ENCODE results near the gene PGLYRP4.

Gene PGLYRP4

DNA sequence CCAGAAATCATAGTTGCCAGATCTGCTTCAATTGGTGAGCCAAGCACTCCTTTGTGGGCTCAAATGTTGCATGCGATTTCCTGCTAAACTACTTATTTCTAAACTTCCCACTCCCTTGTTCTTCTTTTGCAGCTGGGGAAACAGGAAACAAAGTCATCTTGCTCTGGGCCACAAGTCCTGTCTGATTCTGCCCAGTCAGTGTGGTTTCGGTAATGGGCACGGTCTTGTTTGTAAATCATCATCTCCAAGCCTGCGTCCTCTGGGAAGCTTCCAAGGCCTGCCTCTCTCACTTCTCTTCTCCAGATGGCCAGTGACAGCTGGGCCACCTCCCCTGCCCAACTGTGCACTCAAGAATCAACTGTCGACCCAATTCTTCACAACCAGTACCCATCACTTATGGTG is 37.9 kb upstream of the PGLYRP4 start:
- DNase-seq, result peak; percentile 76 to 77
- Histone ChIP-seq H3K27ac (no peak overlapping the region), H3K36me3 (no peaks in the 10 kb centered on the region), H3K9me3 (peaks cover 0 to 14% (median 3%) of the 10 kb centered on the region in 3 donors), H3K4me1 (no peaks in the 10 kb centered on the region), H3K4me3 (no peak overlapping the region), H3K27me3 (peaks cover 0 to 8% of the 10 kb centered on the region in 2 donors)
- TF ChIP-seq, protein P1, sequence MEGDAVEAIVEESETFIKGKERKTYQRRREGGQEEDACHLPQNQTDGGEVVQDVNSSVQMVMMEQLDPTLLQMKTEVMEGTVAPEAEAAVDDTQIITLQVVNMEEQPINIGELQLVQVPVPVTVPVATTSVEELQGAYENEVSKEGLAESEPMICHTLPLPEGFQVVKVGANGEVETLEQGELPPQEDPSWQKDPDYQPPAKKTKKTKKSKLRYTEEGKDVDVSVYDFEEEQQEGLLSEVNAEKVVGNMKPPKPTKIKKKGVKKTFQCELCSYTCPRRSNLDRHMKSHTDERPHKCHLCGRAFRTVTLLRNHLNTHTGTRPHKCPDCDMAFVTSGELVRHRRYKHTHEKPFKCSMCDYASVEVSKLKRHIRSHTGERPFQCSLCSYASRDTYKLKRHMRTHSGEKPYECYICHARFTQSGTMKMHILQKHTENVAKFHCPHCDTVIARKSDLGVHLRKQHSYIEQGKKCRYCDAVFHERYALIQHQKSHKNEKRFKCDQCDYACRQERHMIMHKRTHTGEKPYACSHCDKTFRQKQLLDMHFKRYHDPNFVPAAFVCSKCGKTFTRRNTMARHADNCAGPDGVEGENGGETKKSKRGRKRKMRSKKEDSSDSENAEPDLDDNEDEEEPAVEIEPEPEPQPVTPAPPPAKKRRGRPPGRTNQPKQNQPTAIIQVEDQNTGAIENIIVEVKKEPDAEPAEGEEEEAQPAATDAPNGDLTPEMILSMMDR (IDR thresholded peaks at IDR 0.05), result no peak
- intact Hi-C loops (cut with DNase I; ENCODE audit: low total_unique reads), result no loop called here

DNA sequence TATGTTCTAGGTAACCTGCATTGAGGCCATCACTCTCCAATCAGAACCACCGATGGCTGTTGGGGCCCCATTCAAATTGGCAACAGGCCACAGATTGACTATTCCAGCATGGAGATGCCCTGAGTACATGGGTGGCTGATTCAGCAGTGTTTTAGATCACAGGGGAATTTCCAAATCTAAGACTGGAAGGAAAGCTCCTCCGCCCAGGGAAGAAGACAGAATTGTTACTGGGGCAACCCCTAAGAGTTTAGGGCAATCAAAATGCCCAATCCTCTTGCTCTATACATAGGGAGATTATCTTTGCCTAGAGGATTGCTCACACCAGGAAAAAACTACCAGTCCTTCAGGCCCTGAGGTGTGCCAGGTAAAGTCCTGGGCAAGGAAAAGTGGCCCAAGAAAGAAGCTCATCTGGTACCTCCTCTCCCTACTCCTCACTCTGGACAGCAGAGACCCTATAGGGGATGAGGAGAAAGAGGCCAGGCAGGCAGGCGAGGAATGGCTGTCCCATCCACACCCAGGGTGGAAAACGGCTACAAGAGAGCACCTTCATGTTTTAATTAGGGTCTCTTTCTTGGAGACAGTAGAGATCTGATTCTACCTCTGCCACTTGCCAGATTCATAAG is 36.4 kb upstream of the PGLYRP4 start:
- Histone ChIP-seq H3K4me3 (no peak overlapping the region), H3K27me3 (no peaks in the 10 kb centered on the region), H3K4me1 (no peaks in the 10 kb centered on the region), H3K27ac (no peak overlapping the region), H3K9me3 (peaks cover 0 to 14% (median 7%) of the 10 kb centered on the region in 3 donors), H3K36me3 (no peaks in the 10 kb centered on the region)
- DNase-seq, result peak in 1 of 2 donors; percentile 28
- intact Hi-C loops (cut with DNase I; ENCODE audit: low total_unique reads), result no loop called here
- TF ChIP-seq, protein P1 (IDR thresholded peaks at IDR 0.05), result no peak

DNA sequence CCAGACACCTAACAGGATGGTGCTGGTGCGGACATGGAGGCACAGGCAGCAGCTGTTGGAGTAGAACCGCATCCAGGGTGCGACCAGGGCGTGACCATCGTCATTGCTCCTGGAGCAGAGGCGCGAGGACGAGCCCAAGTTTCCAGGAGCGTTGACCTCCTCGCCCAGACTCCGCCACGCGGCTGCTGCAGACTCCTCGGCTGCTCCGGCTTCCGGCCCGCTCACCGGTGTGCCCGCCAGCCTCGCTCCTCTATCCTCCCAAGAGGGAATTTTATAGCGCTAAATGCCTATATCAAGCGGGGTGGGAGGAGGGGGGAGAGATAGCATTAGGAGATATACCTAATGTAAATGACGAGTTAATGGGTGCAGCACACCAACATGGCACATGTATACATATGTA is 32.1 kb upstream of the PGLYRP4 start:
- Histone ChIP-seq H3K27ac (no peak overlapping the region), H3K9me3 (peaks cover 0 to 14% (median 12%) of the 10 kb centered on the region in 3 donors), H3K4me1 (no peaks in the 10 kb centered on the region), H3K4me3 (no peak overlapping the region), H3K27me3 (no peaks in the 10 kb centered on the region), H3K36me3 (no peaks in the 10 kb centered on the region)
- TF ChIP-seq, protein P1 (IDR thresholded peaks at IDR 0.05), result no peak
- intact Hi-C loops (cut with DNase I; ENCODE audit: low total_unique reads), result no loop called here
- peak in 1 of 2 donors; percentile 28 for DNase-seq

DNA sequence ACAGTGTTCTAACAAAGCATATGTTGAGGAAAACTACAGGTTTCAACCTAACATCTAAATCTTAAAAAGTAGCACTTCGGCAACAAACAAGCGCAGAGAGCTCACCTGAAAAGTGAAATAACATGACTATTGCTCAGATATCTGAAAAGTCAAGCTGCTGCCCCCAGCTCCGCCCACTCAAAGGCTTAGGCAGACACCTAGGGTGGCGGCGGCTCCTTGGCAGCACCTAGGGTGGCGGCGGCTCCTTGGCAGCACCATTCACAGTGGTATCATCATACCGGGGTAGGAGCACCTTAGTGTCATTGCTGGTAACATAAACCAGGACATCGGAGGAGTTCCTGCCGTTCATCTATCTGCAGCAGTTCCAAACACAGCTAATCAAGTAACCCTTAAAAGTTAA is 30.9 kb upstream of the PGLYRP4 start:
- Histone ChIP-seq H3K27me3 (no peaks in the 10 kb centered on the region), H3K4me3 (no peak overlapping the region), H3K27ac (no peak overlapping the region), H3K36me3 (no peaks in the 10 kb centered on the region), H3K4me1 (no peaks in the 10 kb centered on the region), H3K9me3 (peaks cover 0 to 14% (median 12%) of the 10 kb centered on the region in 3 donors)
- DNase-seq, result peak in 1 of 2 donors; percentile 32
- intact Hi-C loops (cut with DNase I; ENCODE audit: low total_unique reads), result no loop called here
- TF ChIP-seq, protein P1 (IDR thresholded peaks at IDR 0.05), result no peak

DNA sequence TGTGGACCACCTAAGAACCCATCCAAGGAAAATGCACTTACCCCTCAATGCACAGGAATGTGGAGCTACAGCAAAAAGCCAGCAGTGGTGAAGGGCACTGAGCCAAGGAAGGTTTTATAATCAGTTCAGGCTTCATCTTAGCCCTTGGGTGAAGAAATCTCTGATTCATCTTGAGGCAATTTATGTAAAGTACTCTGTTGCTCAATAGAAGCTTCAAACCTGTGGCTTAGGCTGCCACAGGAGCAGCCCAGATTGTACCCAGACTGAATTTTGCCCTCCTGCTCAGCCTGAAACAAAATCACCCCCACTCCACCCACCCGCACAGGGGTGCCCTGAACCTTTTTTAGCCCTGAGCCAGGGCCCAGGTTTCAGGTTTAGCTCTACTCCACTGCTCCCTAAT is 26.9 kb upstream of the PGLYRP4 start, which contains the start of gene S100A12:
Gene S100A12 (minus strand): TSS at position 111 of the 400 bp plus-strand sequence. CDS start 1,029 bp downstream, outside the sequence.
- Histone ChIP-seq H3K27ac (no peak within 1 kb of the TSS), H3K9me3 (peaks cover 0 to 6% (median 0%) of the 10 kb centered on the region in 3 donors), H3K4me1 (no peaks in the 10 kb centered on the region), H3K27me3 (peaks cover 0 to 3% of the 10 kb centered on the region in 2 donors), H3K36me3 (no peaks in the 10 kb centered on the region), H3K4me3 (no peak within 1 kb of the TSS)
- intact Hi-C loops (cut with DNase I; ENCODE audit: low total_unique reads), result no loop called here
- DNase-seq, result peak in 1 of 2 donors; percentile 15
- TF ChIP-seq, protein P1 (IDR thresholded peaks at IDR 0.05), result no peak
